ENCODE results near the gene KCNMB2.

KCNMB2 gene

DNA sequence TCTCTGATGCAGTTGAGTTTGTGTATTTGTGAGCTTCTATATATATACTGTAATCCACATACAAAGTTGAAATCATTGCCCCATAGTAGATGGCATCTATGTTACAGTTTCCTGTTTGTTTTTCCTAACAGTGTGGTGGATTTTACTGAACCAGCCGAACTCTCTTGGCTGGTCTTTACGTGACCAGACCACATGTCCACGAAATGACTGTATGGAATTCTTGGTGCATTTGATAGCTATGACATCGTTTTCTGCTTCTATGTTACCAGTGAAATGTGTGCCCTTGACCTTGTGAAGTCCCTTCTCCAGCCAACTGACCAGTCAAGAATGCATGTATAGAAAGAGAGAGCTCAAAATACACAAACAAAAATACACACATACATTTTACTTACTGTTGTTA is 1.8 kb downstream of the KCNMB2 start:
- TF ChIP-seq, protein P1, sequence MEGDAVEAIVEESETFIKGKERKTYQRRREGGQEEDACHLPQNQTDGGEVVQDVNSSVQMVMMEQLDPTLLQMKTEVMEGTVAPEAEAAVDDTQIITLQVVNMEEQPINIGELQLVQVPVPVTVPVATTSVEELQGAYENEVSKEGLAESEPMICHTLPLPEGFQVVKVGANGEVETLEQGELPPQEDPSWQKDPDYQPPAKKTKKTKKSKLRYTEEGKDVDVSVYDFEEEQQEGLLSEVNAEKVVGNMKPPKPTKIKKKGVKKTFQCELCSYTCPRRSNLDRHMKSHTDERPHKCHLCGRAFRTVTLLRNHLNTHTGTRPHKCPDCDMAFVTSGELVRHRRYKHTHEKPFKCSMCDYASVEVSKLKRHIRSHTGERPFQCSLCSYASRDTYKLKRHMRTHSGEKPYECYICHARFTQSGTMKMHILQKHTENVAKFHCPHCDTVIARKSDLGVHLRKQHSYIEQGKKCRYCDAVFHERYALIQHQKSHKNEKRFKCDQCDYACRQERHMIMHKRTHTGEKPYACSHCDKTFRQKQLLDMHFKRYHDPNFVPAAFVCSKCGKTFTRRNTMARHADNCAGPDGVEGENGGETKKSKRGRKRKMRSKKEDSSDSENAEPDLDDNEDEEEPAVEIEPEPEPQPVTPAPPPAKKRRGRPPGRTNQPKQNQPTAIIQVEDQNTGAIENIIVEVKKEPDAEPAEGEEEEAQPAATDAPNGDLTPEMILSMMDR (IDR thresholded peaks at IDR 0.05), result no peak

- TF ChIP-seq, protein P1 (IDR thresholded peaks at IDR 0.05), result no peak
These were observed 3.9 kb downstream of the KCNMB2 start for GRCh38 chr3:178540184-178540583.

DNA sequence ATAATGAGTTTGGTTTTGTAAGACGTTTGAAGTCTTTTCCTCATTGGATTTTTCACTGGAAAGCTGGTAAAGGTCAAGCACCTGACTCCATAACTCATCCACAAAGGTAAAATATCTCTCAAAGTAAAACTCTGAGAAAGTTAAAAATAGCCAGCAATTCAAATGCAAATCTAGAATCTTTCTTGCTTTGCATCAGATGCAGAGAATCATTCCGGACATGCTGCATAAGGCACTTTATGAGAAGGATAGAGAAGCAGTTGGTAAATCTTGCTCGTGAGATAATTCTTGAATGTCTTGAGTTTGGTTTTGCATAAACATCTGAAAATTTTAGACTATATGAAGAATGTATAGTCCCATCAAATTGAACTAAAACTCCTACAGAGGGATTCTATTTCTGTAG is 9.1 kb downstream of the KCNMB2 start:
- TF ChIP-seq, protein P1 (IDR thresholded peaks at IDR 0.05), result no peak

DNA sequence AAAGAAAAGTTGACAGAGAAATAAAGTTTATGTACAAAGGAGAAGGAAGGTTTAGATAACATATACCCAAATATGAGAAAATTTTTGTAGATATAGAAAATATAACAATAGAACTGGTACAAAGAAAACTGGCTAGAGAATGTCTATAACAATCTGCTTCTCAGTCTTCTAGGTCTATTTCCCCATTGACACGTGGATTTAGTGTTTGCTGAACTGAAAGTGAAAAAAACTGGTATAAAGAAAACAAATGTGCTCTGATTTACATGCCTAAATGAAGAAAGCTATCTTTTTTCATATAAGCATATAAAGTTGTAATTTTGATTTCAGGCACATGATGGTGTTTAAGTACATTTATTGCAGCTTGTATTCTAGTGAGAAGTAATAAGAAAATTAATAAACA is 9.8 kb downstream of the KCNMB2 start:
- TF ChIP-seq, protein P1 (IDR thresholded peaks at IDR 0.05), result no peak

- TF ChIP-seq, protein P1 (IDR thresholded peaks at IDR 0.05), result no peak
These were observed 15.7 kb downstream of the KCNMB2 start for GRCh38 chr3:178551916-178552321.

DNA sequence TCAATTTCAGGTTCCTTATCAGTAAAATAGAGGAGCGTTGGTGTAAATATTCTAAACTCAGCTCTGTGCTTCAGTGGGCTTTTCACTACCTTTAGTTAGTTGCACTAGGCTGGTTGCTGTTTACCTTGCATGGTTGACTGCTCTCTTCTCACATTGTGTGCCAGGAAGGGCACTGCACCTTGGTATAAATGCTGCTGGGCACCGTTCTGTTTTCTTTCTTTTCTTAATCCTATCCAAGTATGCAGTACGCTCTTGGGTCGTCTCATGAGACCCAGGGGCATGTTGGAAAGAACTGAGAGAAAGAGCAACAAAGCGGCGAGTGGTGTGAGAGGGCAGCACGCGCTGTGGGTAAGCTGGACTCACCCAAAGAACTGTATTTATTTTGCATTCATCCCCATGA is 22.4 kb downstream of the KCNMB2 start:
- TF ChIP-seq, protein P1 (IDR thresholded peaks at IDR 0.05), result no peak

DNA sequence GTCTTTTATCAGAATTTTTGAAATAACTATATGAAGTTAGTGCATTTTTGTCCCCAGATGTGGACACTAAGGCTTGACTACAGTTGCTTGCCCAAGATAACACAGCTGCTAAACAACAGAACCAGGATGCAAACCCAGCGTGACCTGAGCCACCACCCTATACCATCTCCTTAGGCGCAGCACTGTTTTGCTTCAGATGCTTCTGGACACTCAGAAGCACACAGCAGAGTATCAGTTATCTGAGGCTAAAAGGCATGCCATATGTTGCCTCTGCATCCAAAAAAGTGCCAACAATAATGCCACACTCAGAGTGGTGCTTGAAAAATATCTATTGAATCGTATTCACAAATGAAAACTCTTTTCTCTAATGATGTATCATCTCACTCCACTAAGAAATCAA is 24.5 kb downstream of the KCNMB2 start:
- TF ChIP-seq, protein P1 (IDR thresholded peaks at IDR 0.05), result no peak

GRCh38 chr3:178561239-178561638 is 25.0 kb downstream of the KCNMB2 start:
- TF ChIP-seq, protein P1 (IDR thresholded peaks at IDR 0.05), result no peak
